Measurements from ENCODE around the gene DEGS1.

DEGS1 gene

GRCh38 chr1:224182866-224183590, at the start of gene DEGS1:
DEGS1 (plus strand) TSS chr1:224183240; CDS start chr1:224183337, 97 bp downstream.
- DNase-seq (ENCODE audit: low read depth in 2 of 2, low spot score in 1 of 2) = peak; percentile 59 to 63

- DNase-seq (ENCODE audit: low read depth in 2 of 2, low spot score in 1 of 2) = no peak
These were observed 49.2 kb upstream of the DEGS1 start for GRCh38 chr1:224133741-224134299.

GRCh38 chr1:224137518-224137917, 45.5 kb upstream of the DEGS1 start:
- no peak for DNase-seq (ENCODE audit: low read depth in 2 of 2, low spot score in 1 of 2)

GRCh38 chr1:224138198-224138597, 44.8 kb upstream of the DEGS1 start:
- DNase-seq (ENCODE audit: low read depth in 2 of 2, low spot score in 1 of 2) = no peak

GRCh38 chr1:224141693-224142092, 41.3 kb upstream of the DEGS1 start:
- DNase-seq (ENCODE audit: low read depth in 2 of 2, low spot score in 1 of 2) = no peak

GRCh38 chr1:224149709-224150108, 33.3 kb upstream of the DEGS1 start:
- no peak for DNase-seq (ENCODE audit: low read depth in 2 of 2, low spot score in 1 of 2)

GRCh38 chr1:224151117-224151516, 31.9 kb upstream of the DEGS1 start:
- no peak for DNase-seq (ENCODE audit: low read depth in 2 of 2, low spot score in 1 of 2)

GRCh38 chr1:224157316-224157715, 25.7 kb upstream of the DEGS1 start:
- DNase-seq (ENCODE audit: low read depth in 2 of 2, low spot score in 1 of 2) = no peak

- DNase-seq (ENCODE audit: low read depth in 2 of 2, low spot score in 1 of 2) = no peak
These were observed 23.5 kb upstream of the DEGS1 start for GRCh38 chr1:224159541-224159940.

GRCh38 chr1:224160171-224160682, 22.8 kb upstream of the DEGS1 start:
- DNase-seq (ENCODE audit: low read depth in 2 of 2, low spot score in 1 of 2) = no peak

- DNase-seq (ENCODE audit: low read depth in 2 of 2, low spot score in 1 of 2) = no peak
These were observed 20.3 kb upstream of the DEGS1 start for GRCh38 chr1:224162768-224163167.

- DNase-seq (ENCODE audit: low read depth in 2 of 2, low spot score in 1 of 2) = no peak
These were observed 19.7 kb upstream of the DEGS1 start for GRCh38 chr1:224163311-224163710.

GRCh38 chr1:224168859-224169380, 14.1 kb upstream of the DEGS1 start:
- no peak for DNase-seq (ENCODE audit: low read depth in 2 of 2, low spot score in 1 of 2)

GRCh38 chr1:224169718-224170270, 13.2 kb upstream of the DEGS1 start:
- no peak for DNase-seq (ENCODE audit: low read depth in 2 of 2, low spot score in 1 of 2)

- DNase-seq (ENCODE audit: low read depth in 2 of 2, low spot score in 1 of 2) = no peak
These were observed 12.7 kb upstream of the DEGS1 start for GRCh38 chr1:224170343-224170742.

- DNase-seq (ENCODE audit: low read depth in 2 of 2, low spot score in 1 of 2) = peak in 1 of 2 donors; percentile 5
These were observed 12.1 kb upstream of the DEGS1 start for GRCh38 chr1:224170748-224171478.

- DNase-seq (ENCODE audit: low read depth in 2 of 2, low spot score in 1 of 2) = no peak
These were observed 10.8 kb upstream of the DEGS1 start for GRCh38 chr1:224172229-224172628.

- DNase-seq (ENCODE audit: low read depth in 2 of 2, low spot score in 1 of 2) = no peak
These were observed 9.5 kb upstream of the DEGS1 start for GRCh38 chr1:224173523-224173922.

GRCh38 chr1:224175617-224176016, 7.4 kb upstream of the DEGS1 start:
- DNase-seq (ENCODE audit: low read depth in 2 of 2, low spot score in 1 of 2) = no peak

GRCh38 chr1:224177356-224177999, 5.6 kb upstream of the DEGS1 start:
- DNase-seq (ENCODE audit: low read depth in 2 of 2, low spot score in 1 of 2) = no peak

- no peak for DNase-seq (ENCODE audit: low read depth in 2 of 2, low spot score in 1 of 2)
These were observed 4.1 kb upstream of the DEGS1 start for GRCh38 chr1:224178894-224179293.

Data from stimulated activated CD8-positive, alpha-beta memory T cell treated with anti-CD3 and anti-CD28 coated beads, Interleukin-4, amount 100 ng/mL, for 4 hours (primary cell).